Activated CD4-positive, alpha-beta T cell treated with anti-CD3 and anti-CD28 coated beads for 36 hours (primary cell): Measurements from ENCODE around the gene CUTA. TPM values are rescaled to one million over a fixed set of nuclear protein-coding genes. Genes with fewer than 3 reads are reported as not detected.

Experiments
- ATAC-seq: fragments of 200-7000 bp; cut with Tn5 transposase; one replicate; pipeline ENCODE4 v1.10.0; 2021; ENCODE audit warnings: mild to moderate bottlenecking, moderate library complexity
- CTCF ChIA-PET: fragments of 350-600 bp; sonication (Branson Sonifier 250); formaldehyde crosslinking; loops from one replicate; lab custom pipeline; 2021; ENCODE audit warnings: antibody characterized with exemption; lab: Charles Lee
- POLR2A ChIA-PET: fragments of 350-600 bp; sonication (Branson Sonifier 250); formaldehyde crosslinking; loops from one replicate; lab custom pipeline; 2021; ENCODE audit warnings: antibody characterized with exemption, inconsistent platforms; lab: Charles Lee
- DNase-seq: peaks from one replicate; pipeline ENCODE4 v3.0.0-alpha.2; 2020
- H3K27ac Mint-ChIP-seq: one replicate; pipeline ENCODE4 v1.8.0; 2021; ENCODE audit warnings: mixed read lengths
- H3K27me3 Mint-ChIP-seq: one replicate; pipeline ENCODE4 v1.8.0; 2021; ENCODE audit warnings: mixed read lengths
- H3K36me3 Mint-ChIP-seq: one replicate; pipeline ENCODE4 v1.8.0; 2021; ENCODE audit warnings: low read depth, mixed read lengths
- H3K4me1 Mint-ChIP-seq: one replicate; pipeline ENCODE4 v1.8.0; 2021; ENCODE audit warnings: mixed read lengths
- H3K4me3 Mint-ChIP-seq: one replicate; pipeline ENCODE4 v1.8.0; 2021; ENCODE audit warnings: mild to moderate bottlenecking, moderate library complexity, mixed read lengths
- H3K9me3 Mint-ChIP-seq: one replicate; pipeline ENCODE4 v1.8.0; 2021; ENCODE audit warnings: low read depth, mixed read lengths
- intact Hi-C, 2 experiments: fragments of 100-400 bp; cut with DNase I in 1 of 2; cut with micrococcal nuclease in 1 of 2; formaldehyde crosslinking; loops; one replicate each; pipeline versions ENCODE4 v1.14.2 to v1.15.1; 2022 to 2024; cut with DNase I, micrococcal nuclease
- total RNA-seq, 2 experiments: library from RNA; stranded (reverse); gene quantifications; one replicate each; pipeline ENCODE4 v1.2.3, GENCODE V29; 2021

CUTA gene
- total RNA-seq, 2 experiments from 2014 or later: 154 to 188 TPM

- intact Hi-C loops: no loop called here
- Mint-ChIP-seq H3K4me1 (peaks cover 60% of the 10 kb centered on the region), H3K27me3 (no peaks in the 10 kb centered on the region), H3K9me3 (no peaks in the 10 kb centered on the region), H3K4me3 (peak overlapping the region; percentile 47), H3K27ac (peak overlapping the region; percentile 28), H3K36me3 (peaks cover 31% of the 10 kb centered on the region)
- no peak for ATAC-seq
- no peak for DNase-seq
- CTCF ChIA-PET: no interaction called here
- POLR2A ChIA-PET: no interaction called here
Measured at GRCh38 chr6:33420491-33421343, 2.8 kb upstream of the CUTA start.

GRCh38 chr6:33419580-33420490 is 1.9 kb upstream of the CUTA start, which contains the start of gene SYNGAP1:
Gene SYNGAP1, plus strand, starts transcription at chr6:33420065. Its CDS starts 200 bp downstream, at chr6:33420265.
- Mint-ChIP-seq H3K9me3 (no peaks in the 10 kb centered on the region), H3K27ac (peak within 1 kb of the TSS; percentile 98), H3K4me1 (peaks cover 61% of the 10 kb centered on the region), H3K36me3 (peaks cover 31% of the 10 kb centered on the region), H3K27me3 (no peaks in the 10 kb centered on the region), H3K4me3 (peak within 1 kb of the TSS; percentile 96)
- intact Hi-C loops: loop anchor here (2.0 to 10.0 kb wide), 8 partner anchors 107 to 1225 kb away; partner anchors contain the start of genes B3GALT4 (in 1 of the 2), GPSM3 (in 1 of the 2), HMGA1 (in 1 of the 2) and HSD17B8 (in 1 of the 2)
- POLR2A ChIA-PET: interaction anchor here (0.9 to 1.6 kb wide), 2 partner anchors 28 to 131 kb away, joined by 5 to 6 read pairs; partner anchors contain the start of genes KIFC1, PFDN6 and WDR46
- no peak for ATAC-seq
- CTCF ChIA-PET: interaction anchor here (0.5 to 2.0 kb wide), 6 partner anchors 11 to 435 kb away, joined by 3 to 8 read pairs (median 3); no protein-coding TSS in a partner anchor
- DNase-seq: peak; percentile 79

- H3K4me1 Mint-ChIP-seq: peaks cover 57% of the 10 kb centered on the region
- no peaks in the 10 kb centered on the region for H3K9me3 Mint-ChIP-seq
- POLR2A ChIA-PET: interaction anchor here (0.7 to 1.6 kb wide), 6 partner anchors 10 to 300 kb away, joined by 3 to 7 read pairs (median 5); partner anchors contain the start of genes B3GALT4, KIFC1, PFDN6 and WDR46
- peak; percentile 9 for ATAC-seq
- DNase-seq: peak; percentile 81
- peaks cover 30% of the 10 kb centered on the region for H3K36me3 Mint-ChIP-seq
- CTCF ChIA-PET: interaction anchor here (0.5 to 2.0 kb wide), 6 partner anchors 10 to 144 kb away, joined by 3 to 8 read pairs (median 3); no protein-coding TSS in a partner anchor
- intact Hi-C loops: loop anchor here (1.0 to 10.0 kb wide), 19 partner anchors 8 to 1224 kb away; partner anchors contain the start of genes KIFC1 (in 2 of the 2), RXRB (in 2 of the 2), SLC39A7 (in 2 of the 2) and B3GALT4 (in 1 of the 2)
- peak overlapping the region; percentile 96 for H3K4me3 Mint-ChIP-seq
- H3K27ac Mint-ChIP-seq: peak overlapping the region; percentile 98
- H3K27me3 Mint-ChIP-seq: no peaks in the 10 kb centered on the region
Measured at GRCh38 chr6:33418690-33419291, 884 bp upstream of the CUTA start.

GRCh38 chr6:33417128-33417902 is 592 bp downstream of the CUTA start:
- no peak for ATAC-seq

GRCh38 chr6:33416386-33417127 is 1.4 kb downstream of the CUTA start:
- Mint-ChIP-seq H3K36me3 (peaks cover 39% of the 10 kb centered on the region), H3K4me1 (peaks cover 60% of the 10 kb centered on the region), H3K9me3 (no peaks in the 10 kb centered on the region), H3K27ac (peak overlapping the region; percentile 96), H3K4me3 (peak overlapping the region; percentile 96), H3K27me3 (no peaks in the 10 kb centered on the region)
- peak; percentile 73 for DNase-seq
- ChIA-PET POLR2A (interaction anchor here (0.6 to 1.0 kb wide), 2 partner anchors 14 to 82 kb away, joined by 3 read pairs; no protein-coding TSS in a partner anchor), CTCF (interaction anchor here (0.7 to 1.6 kb wide), 3 partner anchors 9 to 38 kb away, joined by 3 to 4 read pairs (median 3); partner anchors contain the start of gene ZBTB9)
- ATAC-seq: peak; percentile 8
- intact Hi-C loops: loop anchor here (5.0 to 10.0 kb wide), 4 partner anchors 212 to 1222 kb away; partner anchors contain the start of genes GPSM3 (in 1 of the 2), HMGA1 (in 1 of the 2), HSD17B8 (in 1 of the 2) and PBX2 (in 1 of the 2)

More at GRCh38 chr6:33417128-33417902, 592 bp downstream of the CUTA start:
- peak; percentile 54 for DNase-seq
- H3K4me1 Mint-ChIP-seq: peaks cover 60% of the 10 kb centered on the region
- H3K27ac Mint-ChIP-seq: peak overlapping the region; percentile 96
- ChIA-PET CTCF (interaction anchor here (0.8 to 1.6 kb wide), 3 partner anchors 13 to 100 kb away, joined by 3 to 4 read pairs (median 3); partner anchors contain the start of genes ZBTB22 and ZBTB9), POLR2A (interaction anchor here (0.7 to 1.3 kb wide), 3 partner anchors 12 to 158 kb away, joined by 3 to 5 read pairs (median 3); no protein-coding TSS in a partner anchor)
- no peaks in the 10 kb centered on the region for H3K9me3 Mint-ChIP-seq
- H3K4me3 Mint-ChIP-seq: peak overlapping the region; percentile 96
- intact Hi-C loops: loop anchor here (5.0 to 10.0 kb wide), 4 partner anchors 213 to 1223 kb away; partner anchors contain the start of genes GPSM3 (in 1 of the 2), HMGA1 (in 1 of the 2), HSD17B8 (in 1 of the 2) and PBX2 (in 1 of the 2)
- H3K36me3 Mint-ChIP-seq: peaks cover 38% of the 10 kb centered on the region
- no peaks in the 10 kb centered on the region for H3K27me3 Mint-ChIP-seq

- peak overlapping the region; percentile 96 for H3K4me3 Mint-ChIP-seq
- H3K27me3 Mint-ChIP-seq: no peaks in the 10 kb centered on the region
- intact Hi-C loops: loop anchor here (5.0 to 10.0 kb wide), 4 partner anchors 211 to 1221 kb away; partner anchors contain the start of genes GPSM3 (in 1 of the 2), HMGA1 (in 1 of the 2), HSD17B8 (in 1 of the 2) and PBX2 (in 1 of the 2)
- H3K4me1 Mint-ChIP-seq: peaks cover 57% of the 10 kb centered on the region
- no peaks in the 10 kb centered on the region for H3K9me3 Mint-ChIP-seq
- POLR2A ChIA-PET: interaction anchor here (0.6 kb wide), 1 partner anchor 81 kb away, joined by 3 read pairs; no protein-coding TSS in a partner anchor
- H3K27ac Mint-ChIP-seq: peak overlapping the region; percentile 96
- CTCF ChIA-PET: interaction anchor here (1.0 to 1.6 kb wide), 3 partner anchors 14 to 124 kb away, joined by 3 to 6 read pairs (median 4); partner anchors contain the start of gene ZBTB9
- no peak for DNase-seq
- ATAC-seq: no peak
- peaks cover 39% of the 10 kb centered on the region for H3K36me3 Mint-ChIP-seq
Measured at GRCh38 chr6:33415831-33416230, 2.1 kb downstream of the CUTA start.

GRCh38 chr6:33414592-33415271 is 3.2 kb downstream of the CUTA start:
- intact Hi-C loops: loop anchor here (5.0 to 10.0 kb wide), 5 partner anchors 210 to 1220 kb away; partner anchors contain the start of genes PSMB9 (in 2 of the 2), TAP1 (in 2 of the 2), GPSM3 (in 1 of the 2) and HMGA1 (in 1 of the 2)
- ATAC-seq (no peak), DNase-seq (peak; percentile 52)
- ChIA-PET POLR2A (no interaction called here), CTCF (interaction anchor here (0.7 to 1.7 kb wide), 3 partner anchors 12 to 125 kb away, joined by 4 to 6 read pairs (median 5); no protein-coding TSS in a partner anchor)
- H3K4me1 Mint-ChIP-seq: peaks cover 57% of the 10 kb centered on the region
- no peak overlapping the region for H3K4me3 Mint-ChIP-seq
- peak overlapping the region; percentile 66 for H3K27ac Mint-ChIP-seq
- peaks cover 39% of the 10 kb centered on the region for H3K36me3 Mint-ChIP-seq
- H3K9me3 Mint-ChIP-seq: no peaks in the 10 kb centered on the region
- H3K27me3 Mint-ChIP-seq: no peaks in the 10 kb centered on the region
